DOHH2 (cell line): ENCODE results near the gene ATG9B.

Experiments used
- EZH2phosphoT487 ChIP-seq: fragments of 200-600 bp; sonication (generic); IDR thresholded peaks from 2 replicates; pipeline ENCODE4 v1.6.1; 2017; ENCODE audit warnings: borderline replicate concordance, mild to moderate bottlenecking, antibody characterized with exemption, low read length, moderate library complexity, mixed read lengths
- TF ChIP-seq, protein P1 (sequence below): fragments of 200-600 bp; sonication (generic); IDR thresholded peaks from one replicate; pipeline ENCODE4 v1.5.1; 2014; ENCODE audit warnings: antibody characterized with exemption, mild to moderate bottlenecking, low read depth, low read length; ENCODE audit not compliant: poor library complexity, severe bottlenecking

DNA sequence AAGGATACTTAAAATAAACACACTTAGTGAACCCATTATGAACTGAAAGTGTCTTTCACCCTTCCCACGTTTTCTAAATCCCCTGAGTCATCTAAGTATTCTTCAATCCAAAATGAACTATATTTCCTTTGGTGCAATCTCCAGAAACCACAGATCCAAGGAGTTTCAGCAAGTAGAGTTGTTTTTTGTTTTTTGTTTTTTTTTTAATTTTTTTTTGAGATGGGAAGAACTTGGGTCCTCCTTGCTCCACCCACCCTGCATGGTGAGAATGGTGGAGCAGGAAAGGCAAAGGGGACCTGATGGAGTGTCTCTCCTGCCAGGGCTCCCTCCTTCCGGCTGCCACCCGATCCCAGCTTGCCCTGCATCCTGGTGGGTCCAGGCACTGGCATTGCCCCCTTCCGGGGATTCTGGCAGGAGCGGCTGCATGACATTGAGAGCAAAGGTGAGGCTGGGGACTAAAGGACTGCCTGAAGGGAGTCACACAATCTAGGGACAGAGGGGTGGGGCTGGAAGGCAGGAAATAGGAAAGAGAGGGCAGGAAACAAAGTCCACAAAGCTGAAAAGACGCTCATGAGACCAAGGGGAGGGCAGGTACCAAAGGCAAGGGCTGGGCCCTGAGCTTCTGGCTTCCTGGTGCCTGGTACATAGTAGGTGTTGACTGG, 12.1 kb downstream of the ATG9B start:
- TF ChIP-seq, protein P1, sequence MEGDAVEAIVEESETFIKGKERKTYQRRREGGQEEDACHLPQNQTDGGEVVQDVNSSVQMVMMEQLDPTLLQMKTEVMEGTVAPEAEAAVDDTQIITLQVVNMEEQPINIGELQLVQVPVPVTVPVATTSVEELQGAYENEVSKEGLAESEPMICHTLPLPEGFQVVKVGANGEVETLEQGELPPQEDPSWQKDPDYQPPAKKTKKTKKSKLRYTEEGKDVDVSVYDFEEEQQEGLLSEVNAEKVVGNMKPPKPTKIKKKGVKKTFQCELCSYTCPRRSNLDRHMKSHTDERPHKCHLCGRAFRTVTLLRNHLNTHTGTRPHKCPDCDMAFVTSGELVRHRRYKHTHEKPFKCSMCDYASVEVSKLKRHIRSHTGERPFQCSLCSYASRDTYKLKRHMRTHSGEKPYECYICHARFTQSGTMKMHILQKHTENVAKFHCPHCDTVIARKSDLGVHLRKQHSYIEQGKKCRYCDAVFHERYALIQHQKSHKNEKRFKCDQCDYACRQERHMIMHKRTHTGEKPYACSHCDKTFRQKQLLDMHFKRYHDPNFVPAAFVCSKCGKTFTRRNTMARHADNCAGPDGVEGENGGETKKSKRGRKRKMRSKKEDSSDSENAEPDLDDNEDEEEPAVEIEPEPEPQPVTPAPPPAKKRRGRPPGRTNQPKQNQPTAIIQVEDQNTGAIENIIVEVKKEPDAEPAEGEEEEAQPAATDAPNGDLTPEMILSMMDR: no peak
- TF ChIP-seq EZH2phosphoT487: no peak
